Measurements from ENCODE around the gene KRTAP5-2.

GRCh38 chr11:1631066-1631568 lies 33.0 kb upstream of the KRTAP5-2 start:
- no peak for TF ChIP-seq POLR2AphosphoS5 (IDR thresholded peaks at IDR 0.05)
- TF ChIP-seq, protein P1, sequence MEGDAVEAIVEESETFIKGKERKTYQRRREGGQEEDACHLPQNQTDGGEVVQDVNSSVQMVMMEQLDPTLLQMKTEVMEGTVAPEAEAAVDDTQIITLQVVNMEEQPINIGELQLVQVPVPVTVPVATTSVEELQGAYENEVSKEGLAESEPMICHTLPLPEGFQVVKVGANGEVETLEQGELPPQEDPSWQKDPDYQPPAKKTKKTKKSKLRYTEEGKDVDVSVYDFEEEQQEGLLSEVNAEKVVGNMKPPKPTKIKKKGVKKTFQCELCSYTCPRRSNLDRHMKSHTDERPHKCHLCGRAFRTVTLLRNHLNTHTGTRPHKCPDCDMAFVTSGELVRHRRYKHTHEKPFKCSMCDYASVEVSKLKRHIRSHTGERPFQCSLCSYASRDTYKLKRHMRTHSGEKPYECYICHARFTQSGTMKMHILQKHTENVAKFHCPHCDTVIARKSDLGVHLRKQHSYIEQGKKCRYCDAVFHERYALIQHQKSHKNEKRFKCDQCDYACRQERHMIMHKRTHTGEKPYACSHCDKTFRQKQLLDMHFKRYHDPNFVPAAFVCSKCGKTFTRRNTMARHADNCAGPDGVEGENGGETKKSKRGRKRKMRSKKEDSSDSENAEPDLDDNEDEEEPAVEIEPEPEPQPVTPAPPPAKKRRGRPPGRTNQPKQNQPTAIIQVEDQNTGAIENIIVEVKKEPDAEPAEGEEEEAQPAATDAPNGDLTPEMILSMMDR (IDR thresholded peaks at IDR 0.05): no peak

Data from prostate gland (tissue), 2 donors.